ENCODE data around the gene MEGF11.

DNA sequence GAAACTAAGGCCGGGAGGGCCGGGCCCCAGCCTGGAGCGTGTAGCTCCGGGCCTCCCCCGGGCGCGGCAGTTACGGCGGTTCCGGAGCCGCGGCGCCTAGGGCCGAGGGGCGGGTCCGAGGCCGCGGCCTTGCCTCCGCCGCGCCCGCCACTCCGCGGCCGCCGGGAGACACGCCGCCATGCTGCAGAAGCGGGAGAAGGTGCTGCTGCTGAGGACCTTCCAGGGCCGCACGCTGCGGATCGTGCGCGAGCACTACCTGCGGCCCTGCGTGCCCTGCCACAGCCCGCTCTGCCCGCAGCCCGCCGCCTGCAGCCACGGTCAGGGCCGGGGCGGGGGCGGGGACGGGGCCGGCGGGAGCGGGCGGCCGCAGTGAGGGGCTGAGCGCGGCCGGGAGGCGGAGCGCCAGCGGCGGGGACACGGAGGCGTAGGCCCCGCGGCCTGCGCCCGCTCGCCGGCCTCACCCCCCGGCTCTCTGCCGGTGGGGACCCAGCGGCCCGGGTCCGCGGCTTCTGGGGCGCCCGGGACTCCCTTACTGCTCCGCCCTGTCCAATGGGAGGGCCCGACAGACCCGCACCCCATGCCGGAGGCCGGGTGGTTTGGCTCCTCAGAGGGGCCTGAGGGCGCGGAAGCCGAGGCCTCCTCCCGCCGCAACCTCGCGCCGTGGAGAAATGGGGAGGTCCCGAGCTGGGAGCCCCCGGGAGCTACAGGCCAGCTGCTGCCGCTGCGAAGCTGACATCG lies 40.0 kb upstream of the MEGF11 start, which contains the start of gene DIS3L:
- no peak for TF ChIP-seq GATA3 (IDR thresholded peaks at IDR 0.05; ENCODE audit: low read depth, low read length)
- no peak for TF ChIP-seq GATA2 (IDR thresholded peaks at IDR 0.05; ENCODE audit: low read depth, low read length)
